Glutamatergic neuron (in vitro differentiated cells): ENCODE measurements around the gene PPP1R2. TPM values are rescaled to one million over a fixed set of nuclear protein-coding genes. Genes with fewer than 3 reads are reported as not detected.

Source experiments
- DNase-seq: peaks from one replicate; pipeline ENCODE4 v3.0.0; 2022
- H3K27ac Mint-ChIP-seq: one replicate; pipeline ENCODE4 v1.8.0; 2020; ENCODE audit warnings: mild to moderate bottlenecking, mixed read lengths, inconsistent platforms; ENCODE audit not compliant: unreplicated experiment
- H3K27me3 Mint-ChIP-seq: one replicate; pipeline ENCODE4 v1.8.0; 2020; ENCODE audit warnings: mild to moderate bottlenecking, moderate library complexity, mixed read lengths, inconsistent platforms; ENCODE audit not compliant: unreplicated experiment
- H3K36me3 Mint-ChIP-seq: one replicate; pipeline ENCODE4 v1.8.0; 2020; ENCODE audit warnings: mild to moderate bottlenecking, mixed read lengths, inconsistent platforms; ENCODE audit not compliant: unreplicated experiment
- H3K4me1 Mint-ChIP-seq: one replicate; pipeline ENCODE4 v1.8.0; 2020; ENCODE audit warnings: mild to moderate bottlenecking, low read depth, mixed read lengths, inconsistent platforms; ENCODE audit not compliant: unreplicated experiment
- H3K4me3 Mint-ChIP-seq: one replicate; pipeline ENCODE4 v1.8.0; 2020; ENCODE audit warnings: mild to moderate bottlenecking, mixed read lengths, inconsistent platforms; ENCODE audit not compliant: unreplicated experiment
- H3K9me3 Mint-ChIP-seq: one replicate; pipeline ENCODE4 v1.8.0; 2020; ENCODE audit warnings: mild to moderate bottlenecking, moderate library complexity, mixed read lengths, inconsistent platforms; ENCODE audit not compliant: unreplicated experiment
- total RNA-seq: library from RNA; stranded (reverse); fragmentation: NEBNext Ultra II Directional; extraction: Animal tissue kit (Norgen Biotek cat#: 25700); gene quantifications from one replicate; pipeline ENCODE4 v1.2.1, GENCODE V29; 2021; ENCODE audit not compliant: unreplicated experiment
- TF ChIP-seq, protein P1 (sequence below): fragments of 200-600 bp; sonication (generic); IDR thresholded peaks from one replicate; pipeline ENCODE4 v1.5.0; 2021; ENCODE audit not compliant: partially characterized antibody, unreplicated experiment

Gene PPP1R2
- total RNA-seq, 1 donor from 2014 or later, result 29.7 TPM

DNA sequence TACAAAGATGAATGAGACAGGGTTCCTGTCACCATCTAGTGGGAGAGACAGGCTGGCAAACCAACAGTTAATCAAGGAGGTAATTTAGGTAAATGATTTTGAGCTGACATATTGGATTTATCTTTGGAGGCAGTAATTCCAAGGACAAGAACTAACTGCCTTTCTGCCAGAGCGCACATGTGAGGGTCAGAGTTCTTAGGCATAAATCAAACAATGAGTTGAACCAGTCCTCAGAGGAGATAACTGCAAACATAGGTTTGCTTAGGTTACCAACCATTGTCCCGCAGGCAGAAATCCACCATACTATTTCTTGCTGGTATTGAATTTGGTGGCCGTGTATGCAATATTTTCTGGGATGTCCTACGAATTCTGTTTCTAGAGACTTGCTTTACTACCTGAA is 14.2 kb upstream of the PPP1R2 start:
- Mint-ChIP-seq H3K4me3 (no peak overlapping the region), H3K27ac (no peak overlapping the region), H3K4me1 (peaks cover 8% of the 10 kb centered on the region), H3K27me3 (peaks cover 4% of the 10 kb centered on the region), H3K36me3 (no peaks in the 10 kb centered on the region), H3K9me3 (peaks cover 1% of the 10 kb centered on the region)
- DNase-seq, result no peak
- TF ChIP-seq, protein P1, sequence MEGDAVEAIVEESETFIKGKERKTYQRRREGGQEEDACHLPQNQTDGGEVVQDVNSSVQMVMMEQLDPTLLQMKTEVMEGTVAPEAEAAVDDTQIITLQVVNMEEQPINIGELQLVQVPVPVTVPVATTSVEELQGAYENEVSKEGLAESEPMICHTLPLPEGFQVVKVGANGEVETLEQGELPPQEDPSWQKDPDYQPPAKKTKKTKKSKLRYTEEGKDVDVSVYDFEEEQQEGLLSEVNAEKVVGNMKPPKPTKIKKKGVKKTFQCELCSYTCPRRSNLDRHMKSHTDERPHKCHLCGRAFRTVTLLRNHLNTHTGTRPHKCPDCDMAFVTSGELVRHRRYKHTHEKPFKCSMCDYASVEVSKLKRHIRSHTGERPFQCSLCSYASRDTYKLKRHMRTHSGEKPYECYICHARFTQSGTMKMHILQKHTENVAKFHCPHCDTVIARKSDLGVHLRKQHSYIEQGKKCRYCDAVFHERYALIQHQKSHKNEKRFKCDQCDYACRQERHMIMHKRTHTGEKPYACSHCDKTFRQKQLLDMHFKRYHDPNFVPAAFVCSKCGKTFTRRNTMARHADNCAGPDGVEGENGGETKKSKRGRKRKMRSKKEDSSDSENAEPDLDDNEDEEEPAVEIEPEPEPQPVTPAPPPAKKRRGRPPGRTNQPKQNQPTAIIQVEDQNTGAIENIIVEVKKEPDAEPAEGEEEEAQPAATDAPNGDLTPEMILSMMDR, result no peak

DNA sequence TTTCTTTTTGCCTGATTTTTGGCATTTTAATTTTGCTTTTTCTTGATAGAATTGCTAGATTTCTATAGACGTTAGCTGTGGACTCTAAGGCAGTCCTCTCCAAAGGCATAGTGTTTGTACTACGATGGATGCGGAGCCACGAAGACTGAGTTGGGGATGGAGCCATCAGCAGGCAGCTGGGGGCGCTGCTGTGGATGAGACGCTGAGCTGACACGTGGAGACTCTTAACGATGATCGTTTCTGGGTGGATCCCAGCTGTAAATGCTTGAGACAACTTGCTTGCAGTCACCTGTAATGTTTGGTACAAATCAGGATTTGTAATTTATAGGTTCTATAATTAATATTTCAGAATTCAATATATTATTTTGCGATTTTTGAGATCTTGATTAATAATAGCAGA is 13.3 kb upstream of the PPP1R2 start:
- TF ChIP-seq, protein P1, result no peak
- Mint-ChIP-seq H3K27me3 (peaks cover 4% of the 10 kb centered on the region), H3K36me3 (no peaks in the 10 kb centered on the region), H3K27ac (no peak overlapping the region), H3K9me3 (peaks cover 1% of the 10 kb centered on the region), H3K4me3 (no peak overlapping the region), H3K4me1 (peaks cover 8% of the 10 kb centered on the region)
- DNase-seq, result no peak

DNA sequence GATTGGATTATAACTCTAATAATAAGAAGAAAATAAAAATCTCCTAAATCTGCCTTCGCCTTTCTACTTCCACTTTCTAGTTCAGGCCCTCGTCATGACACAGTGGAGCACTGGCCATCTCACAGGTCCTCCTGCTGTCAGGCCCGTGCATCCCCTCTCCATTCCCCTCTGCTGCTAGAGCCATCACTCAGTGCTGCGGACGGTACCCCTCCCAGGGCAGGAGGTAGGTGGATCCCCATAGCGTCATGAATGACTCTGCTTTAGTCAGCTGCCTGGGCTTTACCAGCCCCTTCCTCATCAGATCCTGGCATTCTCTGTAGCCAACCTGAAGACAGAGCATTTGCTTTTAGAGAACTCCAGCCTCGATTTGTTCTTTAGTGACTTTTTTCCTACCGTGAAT is 12.0 kb upstream of the PPP1R2 start:
- peaks cover 1% of the 10 kb centered on the region for H3K9me3 Mint-ChIP-seq
- peaks cover 4% of the 10 kb centered on the region for H3K27me3 Mint-ChIP-seq
- no peaks in the 10 kb centered on the region for H3K36me3 Mint-ChIP-seq
- no peak for DNase-seq
- peaks cover 8% of the 10 kb centered on the region for H3K4me1 Mint-ChIP-seq
- H3K4me3 Mint-ChIP-seq, result no peak overlapping the region
- TF ChIP-seq, protein P1, result no peak
- H3K27ac Mint-ChIP-seq, result no peak overlapping the region

DNA sequence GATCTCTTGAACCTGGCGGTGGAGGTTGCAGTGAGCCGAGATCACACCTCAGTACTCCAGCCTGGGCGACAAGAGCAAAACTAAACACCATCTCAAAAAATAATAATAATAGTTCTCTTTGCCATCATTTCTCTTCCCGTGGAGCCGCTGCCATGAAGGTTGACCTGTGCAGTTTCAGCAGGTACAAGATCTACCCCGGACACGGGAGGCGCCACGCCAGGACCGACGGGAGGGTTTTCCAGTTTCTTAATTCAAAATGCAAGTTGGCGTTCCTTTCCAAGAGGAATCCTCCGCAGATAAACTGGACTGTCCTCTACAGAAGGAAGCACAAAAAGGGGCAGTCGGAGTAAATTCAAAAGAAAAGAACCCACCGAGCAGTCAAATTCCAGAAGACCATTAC is 11.3 kb upstream of the PPP1R2 start:
- peaks cover 8% of the 10 kb centered on the region for H3K4me1 Mint-ChIP-seq
- no peak overlapping the region for H3K27ac Mint-ChIP-seq
- no peaks in the 10 kb centered on the region for H3K36me3 Mint-ChIP-seq
- DNase-seq, result no peak
- no peak overlapping the region for H3K4me3 Mint-ChIP-seq
- peaks cover 1% of the 10 kb centered on the region for H3K9me3 Mint-ChIP-seq
- H3K27me3 Mint-ChIP-seq, result peaks cover 4% of the 10 kb centered on the region
- TF ChIP-seq, protein P1, result no peak

DNA sequence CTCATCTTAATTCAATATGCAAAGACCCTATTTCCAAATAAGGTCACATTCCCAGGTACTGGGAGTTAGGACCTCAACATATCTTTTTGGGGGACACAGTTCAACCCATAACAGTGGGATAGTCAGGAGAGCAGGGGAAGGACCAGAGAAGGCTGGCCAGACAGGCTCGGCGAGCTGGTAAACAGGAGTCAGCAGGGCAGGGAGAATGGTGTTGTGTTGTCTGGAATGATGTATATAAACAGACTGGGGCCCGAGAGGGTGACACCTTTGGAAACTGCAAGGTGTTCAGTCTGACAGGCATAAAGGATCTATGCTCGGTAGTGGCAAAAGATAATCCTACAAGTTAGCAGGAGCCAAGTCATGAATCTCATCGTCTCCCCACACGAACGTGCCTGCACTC is 10.1 kb upstream of the PPP1R2 start:
- Mint-ChIP-seq H3K27me3 (peaks cover 4% of the 10 kb centered on the region), H3K4me3 (no peak overlapping the region), H3K36me3 (no peaks in the 10 kb centered on the region), H3K4me1 (peaks cover 5% of the 10 kb centered on the region), H3K9me3 (peaks cover 1% of the 10 kb centered on the region), H3K27ac (no peak overlapping the region)
- no peak for DNase-seq
- TF ChIP-seq, protein P1, result no peak
